Psoas muscle (tissue), 8 donors: Measurements from ENCODE around the gene OPRL1. TPM values are rescaled to one million over a fixed set of nuclear protein-coding genes. Genes with fewer than 3 reads are reported as not detected.

Source experiments
- ATAC-seq, 4 donors: fragments of 200-7000 bp; cut with Tn5 transposase; one replicate each; pipeline ENCODE4 v1.9.1; 2020; ENCODE audit warnings: moderate library complexity in 3 of 4, mild to moderate bottlenecking in 2 of 4
- DNase-seq, 2 donors: peaks; one replicate each; pipeline ENCODE4 v3.0.0-alpha.2; 2020
- H3K27ac ChIP-seq: fragments of 200-600 bp; one replicate; pipeline ENCODE4 v1.8.0; 2022
- H3K27me3 ChIP-seq, 3 donors: fragments of 200-600 bp in 1 of 3; one replicate each; pipeline versions ENCODE4 v1.6.1 to v1.8.0; 2013 to 2022; ENCODE audit warnings: low read length in 2 of 3, mild to moderate bottlenecking in 2 of 3, moderate library complexity in 1 of 3; ENCODE audit not compliant: insufficient read depth in 3 of 3
- H3K36me3 ChIP-seq, 2 donors: fragments of 200-600 bp in 1 of 2; one replicate each; pipeline versions ENCODE4 v1.6.1 to v1.8.0; 2013 to 2022; ENCODE audit warnings: low read depth in 1 of 2, mild to moderate bottlenecking in 1 of 2, moderate library complexity in 1 of 2; ENCODE audit not compliant: insufficient read depth in 1 of 2
- H3K4me1 ChIP-seq: fragments of 200-600 bp; one replicate; pipeline ENCODE4 v1.8.0; 2022
- H3K4me3 ChIP-seq: fragments of 200-600 bp; one replicate; pipeline ENCODE4 v1.8.0; 2022; ENCODE audit warnings: mild to moderate bottlenecking
- H3K9me3 ChIP-seq: fragments of 200-600 bp; one replicate; pipeline ENCODE4 v1.8.0; 2022
- WGBS, 3 donors: extraction: QIAGEN DNeasy Blood & Tissue Kit; methylation state at CpG; one replicate each; pipeline versions ENCODE4 v1.1.6 to v1.1.7; 2013; 5-methylcytosine and 5-hydroxymethylcytosine counted together
- intact Hi-C, 2 donors: fragments of 100-400 bp; cut with DNase I; formaldehyde crosslinking; loops; one replicate each; pipeline versions ENCODE4 v1.11.0 to v1.14.2; 2022
- polyA plus RNA-seq, 3 donors: library from polyadenylated mRNA; stranded (reverse); fragments of 200-250 nt; gene quantifications; one replicate each; pipeline ENCODE4 v1.2.3, GENCODE V29; 2013
- total RNA-seq, 4 donors: library from RNA; stranded (reverse); fragmentation: NEBNext Ultra II Directional in 2 of 4; extraction: Animal tissue kit (Norgen Biotek cat#: 25700) in 2 of 4; gene quantifications; one replicate each; pipeline versions ENCODE4 v1.2.1 to v1.2.4, GENCODE V29; 2021 to 2023
- TF ChIP-seq, protein P1 (sequence below): fragments of 200-600 bp; IDR thresholded peaks from one replicate; pipeline ENCODE4 v1.8.0; 2022; ENCODE audit warnings: antibody characterized with exemption
- donor health status: healthy with polysubstance abuse.
- donor health status: DM: no; HTN: no; CAD: no; lungs with moderate emphysema.
- donor health status: Bipolar disorder and iron deficiency.
- donor health status: healthy.
- donor health status: DM: yes; HTN: yes; CAD: no.
- donor health status: DM: no; HTN: no; CAD: no.
- donor health status: DM: no; HTN: no; CAD: no.
- donor health status: DM: yes; HTN: yes; CAD: no.

OPRL1 gene
- total and polyA plus RNA-seq, 7 donors = 0.03 to 0.94 (median 0.17) TPM

- H3K27ac ChIP-seq = peak overlapping the region; percentile 61
- H3K27me3 ChIP-seq = peaks cover 0 to 90% (median 27%) of the 10 kb centered on the region in 3 donors
- no peak for DNase-seq
- intact Hi-C loops = no loop called here
- peak overlapping the region; percentile 58 for H3K4me3 ChIP-seq
- TF ChIP-seq, protein P1, sequence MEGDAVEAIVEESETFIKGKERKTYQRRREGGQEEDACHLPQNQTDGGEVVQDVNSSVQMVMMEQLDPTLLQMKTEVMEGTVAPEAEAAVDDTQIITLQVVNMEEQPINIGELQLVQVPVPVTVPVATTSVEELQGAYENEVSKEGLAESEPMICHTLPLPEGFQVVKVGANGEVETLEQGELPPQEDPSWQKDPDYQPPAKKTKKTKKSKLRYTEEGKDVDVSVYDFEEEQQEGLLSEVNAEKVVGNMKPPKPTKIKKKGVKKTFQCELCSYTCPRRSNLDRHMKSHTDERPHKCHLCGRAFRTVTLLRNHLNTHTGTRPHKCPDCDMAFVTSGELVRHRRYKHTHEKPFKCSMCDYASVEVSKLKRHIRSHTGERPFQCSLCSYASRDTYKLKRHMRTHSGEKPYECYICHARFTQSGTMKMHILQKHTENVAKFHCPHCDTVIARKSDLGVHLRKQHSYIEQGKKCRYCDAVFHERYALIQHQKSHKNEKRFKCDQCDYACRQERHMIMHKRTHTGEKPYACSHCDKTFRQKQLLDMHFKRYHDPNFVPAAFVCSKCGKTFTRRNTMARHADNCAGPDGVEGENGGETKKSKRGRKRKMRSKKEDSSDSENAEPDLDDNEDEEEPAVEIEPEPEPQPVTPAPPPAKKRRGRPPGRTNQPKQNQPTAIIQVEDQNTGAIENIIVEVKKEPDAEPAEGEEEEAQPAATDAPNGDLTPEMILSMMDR = no peak
- H3K9me3 ChIP-seq = no peaks in the 10 kb centered on the region
- ATAC-seq = no peak
- 4 to 6% (median 5%) methylated on average over 11 of the region's 11 CpGs for whole genome bisulfite sequencing, 3 donors
- peaks cover 10% of the 10 kb centered on the region for H3K4me1 ChIP-seq
- no peaks in the 10 kb centered on the region for H3K36me3 ChIP-seq
These were observed 38.2 kb upstream of the OPRL1 start for GRCh38 chr20:64041781-64042053.

DNA sequence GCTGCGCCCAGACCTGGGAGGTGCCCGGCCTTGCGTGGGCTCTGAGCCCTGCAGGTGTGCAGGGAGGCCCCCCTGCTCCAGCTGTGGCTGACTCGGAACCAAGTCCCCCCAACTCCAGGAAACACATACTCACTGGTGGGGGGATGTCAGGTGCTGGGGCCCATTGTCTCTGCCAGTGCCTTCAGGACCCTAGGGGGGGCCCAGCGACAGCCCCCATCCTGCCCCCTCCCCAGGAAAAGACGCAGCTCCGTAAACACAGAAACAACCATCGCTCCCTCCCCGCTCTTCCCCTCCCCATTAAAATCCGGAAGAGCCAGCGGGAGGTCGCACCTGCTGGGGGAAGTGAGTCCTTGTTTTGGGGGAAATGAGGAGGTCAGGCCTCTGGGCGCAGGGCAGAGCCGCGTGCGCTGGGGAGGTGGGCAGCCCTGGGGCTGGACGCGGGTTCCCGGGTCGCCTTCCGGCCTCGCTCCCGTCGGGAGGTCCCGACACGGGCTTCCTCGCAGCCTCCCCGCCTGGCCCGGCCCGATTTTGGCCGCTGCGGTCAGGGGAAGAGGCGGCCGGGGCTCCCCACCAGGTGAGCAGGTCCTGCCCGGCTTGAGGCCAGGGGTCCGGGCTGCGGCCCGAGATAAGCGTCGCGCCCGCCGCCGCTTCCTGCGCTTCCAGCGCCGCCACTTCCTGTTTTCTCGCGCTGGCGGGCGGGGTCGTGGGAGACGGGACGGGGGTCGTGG, 37.7 kb upstream of the OPRL1 start:
- 2% methylated on average over 41 to 55 of the region's 55 CpGs for WGBS, 3 donors
- intact Hi-C loops = no loop called here
- H3K36me3 ChIP-seq = no peaks in the 10 kb centered on the region
- no peak for ATAC-seq
- no peak for DNase-seq
- H3K4me3 ChIP-seq = peak overlapping the region; percentile 58
- no peaks in the 10 kb centered on the region for H3K9me3 ChIP-seq
- H3K27ac ChIP-seq = peak overlapping the region; percentile 61
- peaks cover 10% of the 10 kb centered on the region for H3K4me1 ChIP-seq
- peaks cover 0 to 90% (median 28%) of the 10 kb centered on the region in 3 donors for H3K27me3 ChIP-seq
- TF ChIP-seq, protein P1 = no peak

DNA sequence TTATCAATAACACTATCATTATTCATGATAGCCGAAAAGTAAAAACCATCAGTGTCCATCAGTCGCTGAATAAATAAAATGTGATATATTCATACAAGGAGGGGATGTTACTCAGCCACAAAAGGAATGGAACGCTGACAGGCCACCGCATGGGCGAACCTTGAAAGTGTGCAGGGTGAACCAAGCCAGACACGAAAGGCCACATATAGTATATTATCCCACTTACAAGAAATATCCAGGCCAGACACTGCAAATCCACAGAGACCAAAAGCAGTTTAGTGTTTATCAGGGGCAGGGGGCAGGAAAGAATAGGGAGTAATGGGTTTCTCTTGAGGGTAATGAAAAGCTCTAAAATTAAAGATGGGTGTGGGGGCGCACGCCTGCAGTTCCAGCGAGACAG, 36.1 kb upstream of the OPRL1 start:
- no peaks in the 10 kb centered on the region for H3K9me3 ChIP-seq
- DNase-seq (no peak), ATAC-seq (no peak)
- intact Hi-C loops = no loop called here
- 76 to 88% (median 80%) methylated on average over 9 of the region's 9 CpGs for WGBS, 3 donors
- H3K4me1 ChIP-seq = peaks cover 7% of the 10 kb centered on the region
- no peak overlapping the region for H3K4me3 ChIP-seq
- H3K27ac ChIP-seq = no peak overlapping the region
- TF ChIP-seq, protein P1 = no peak
- no peaks in the 10 kb centered on the region for H3K36me3 ChIP-seq
- H3K27me3 ChIP-seq = peaks cover 0 to 90% (median 34%) of the 10 kb centered on the region in 3 donors

DNA sequence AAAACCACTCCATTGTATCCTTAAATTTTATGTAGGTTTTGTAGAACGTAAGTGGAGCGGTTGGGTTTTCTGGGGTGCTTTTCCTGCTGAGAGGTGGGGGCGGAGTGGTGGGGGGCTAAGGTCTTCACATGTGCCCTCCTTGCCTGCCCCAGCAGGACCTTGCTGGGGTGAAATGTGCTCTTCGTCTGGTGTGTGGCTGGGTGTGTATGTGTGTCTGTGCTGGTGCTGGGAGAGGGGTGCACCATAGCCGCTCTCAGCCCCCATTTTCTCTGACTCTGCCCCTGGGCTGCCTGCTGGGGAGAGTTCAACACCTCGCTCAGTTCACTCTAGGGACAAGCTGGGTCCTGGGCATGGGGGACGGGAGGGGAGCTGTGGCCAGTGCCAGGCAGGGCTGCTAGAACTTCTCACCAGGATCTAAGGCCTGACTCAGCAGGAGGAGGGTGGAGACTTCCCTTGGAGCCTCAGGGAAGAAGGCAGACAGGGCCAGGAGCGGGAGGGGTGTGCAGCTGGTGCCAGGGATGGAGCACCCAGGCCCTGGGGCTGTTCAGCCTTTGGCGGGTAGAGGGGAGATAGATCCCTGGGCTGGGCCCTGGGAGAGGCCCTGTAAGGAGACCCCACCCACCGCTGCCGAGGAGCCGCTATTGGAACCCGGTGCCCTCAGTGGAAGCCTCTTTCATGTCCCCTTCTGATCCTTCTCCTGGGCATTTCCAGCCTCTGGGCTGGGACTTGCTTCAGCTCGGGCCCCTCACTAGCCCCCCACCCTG, 35.2 kb upstream of the OPRL1 start:
- TF ChIP-seq, protein P1 = no peak
- Histone ChIP-seq H3K36me3 (no peaks in the 10 kb centered on the region), H3K4me3 (no peak overlapping the region), H3K4me1 (peaks cover under 1% of the 10 kb centered on the region), H3K27ac (no peak overlapping the region), H3K27me3 (peaks cover 0 to 87% (median 32%) of the 10 kb centered on the region in 3 donors), H3K9me3 (no peaks in the 10 kb centered on the region)
- 55 to 61% (median 57%) methylated on average over 13 to 14 of the region's 14 CpGs for WGBS, 3 donors
- intact Hi-C loops = no loop called here
- ATAC-seq (peak in 3 of 4 donors; percentile 26 to 36 (median 35)), DNase-seq (no peak)
